NCI-H1417 (cell line): ENCODE results near the gene EXOC4.

Source experiments
- DNase-seq, 3 experiments: peaks; one replicate each; lab custom pipeline; 2025; lab: John Stamatoyannopoulos, UW

EXOC4 gene

GRCh38 chr7:133931053-133931452, 678.2 kb downstream of the EXOC4 start:
- DNase-seq, result peak in 2 of 3 experiments; percentile 19 to 71

DNA sequence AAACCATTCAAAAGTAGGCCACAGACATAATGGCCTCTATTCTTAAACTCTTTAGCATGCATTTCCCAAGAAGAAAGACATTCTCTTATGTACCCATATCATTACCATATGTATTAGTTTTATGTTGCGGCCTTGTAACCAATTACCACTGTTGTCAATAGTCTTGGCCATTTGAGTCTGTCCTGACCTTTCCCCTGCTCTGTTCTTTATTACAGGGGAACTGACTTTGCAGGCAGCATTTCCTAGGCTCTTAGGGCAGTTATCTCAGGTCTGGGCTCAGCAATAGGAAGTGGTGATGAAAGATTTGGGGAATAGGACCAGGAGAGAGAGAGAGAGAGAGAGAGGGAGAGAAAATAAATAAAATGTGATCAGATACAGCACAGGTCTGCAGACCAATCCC, 679.7 kb downstream of the EXOC4 start:
- no peak for DNase-seq

GRCh38 chr7:133934262-133934976, 681.5 kb downstream of the EXOC4 start:
- DNase-seq, result peak in 1 of 3 experiments; percentile 56

DNA sequence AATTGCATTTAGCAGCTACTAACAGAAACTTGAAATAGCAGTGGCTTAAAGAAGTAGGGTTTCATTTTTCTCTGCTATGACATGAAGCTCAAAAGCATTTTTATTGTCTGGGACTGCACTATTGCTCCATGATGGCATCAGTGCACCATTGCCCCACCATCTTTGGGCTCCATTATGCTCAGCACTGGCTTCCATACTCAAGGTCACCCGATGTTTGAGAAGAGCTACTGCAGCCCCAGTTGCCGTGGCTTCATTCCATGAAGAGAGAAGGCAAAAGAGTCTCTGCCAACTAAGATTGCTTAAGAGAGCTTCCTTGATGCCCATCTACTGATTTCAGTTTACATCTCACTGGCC, 682.1 kb downstream of the EXOC4 start:
- no peak for DNase-seq

DNA sequence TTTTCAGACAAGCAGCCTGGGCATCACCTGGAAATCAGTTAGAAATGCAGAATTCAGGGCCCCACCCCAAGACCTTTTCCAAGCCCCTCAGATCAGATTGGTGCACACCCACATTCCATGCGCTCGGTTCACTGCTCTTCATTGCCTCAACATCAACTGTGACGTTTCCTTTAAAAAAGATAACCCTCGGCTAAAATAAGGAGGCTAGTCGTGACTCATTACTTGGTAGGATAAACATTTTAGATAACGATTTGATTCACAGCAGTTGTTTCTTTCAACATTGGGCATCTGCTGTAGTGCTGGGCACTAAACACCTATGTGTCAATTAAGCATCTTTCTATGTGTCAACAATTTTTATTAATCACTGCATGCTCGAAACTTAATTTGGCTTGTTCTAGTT, 683.2 kb downstream of the EXOC4 start:
- DNase-seq, result peak in 1 of 3 experiments; percentile 14

DNA sequence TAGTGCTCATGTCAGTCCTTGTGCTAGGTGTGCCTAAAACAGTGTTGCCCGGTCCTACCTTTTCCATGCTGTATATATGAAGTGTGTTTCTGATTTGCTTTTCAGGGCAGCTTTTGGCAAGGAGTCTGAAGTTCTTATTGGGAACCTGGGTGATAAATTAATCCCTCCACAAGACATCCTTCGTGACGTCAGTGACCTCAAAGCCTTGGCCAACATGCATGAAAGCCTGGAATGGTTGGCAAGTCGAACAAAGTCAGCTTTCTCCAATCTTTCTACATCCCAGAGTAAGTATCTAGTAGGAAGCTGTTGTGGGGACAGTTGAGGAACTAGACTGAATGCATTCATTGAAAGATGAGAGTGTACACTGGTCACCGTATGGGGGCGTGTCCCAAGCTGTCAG, 684.9 kb downstream of the EXOC4 start:
- no peak for DNase-seq

DNA sequence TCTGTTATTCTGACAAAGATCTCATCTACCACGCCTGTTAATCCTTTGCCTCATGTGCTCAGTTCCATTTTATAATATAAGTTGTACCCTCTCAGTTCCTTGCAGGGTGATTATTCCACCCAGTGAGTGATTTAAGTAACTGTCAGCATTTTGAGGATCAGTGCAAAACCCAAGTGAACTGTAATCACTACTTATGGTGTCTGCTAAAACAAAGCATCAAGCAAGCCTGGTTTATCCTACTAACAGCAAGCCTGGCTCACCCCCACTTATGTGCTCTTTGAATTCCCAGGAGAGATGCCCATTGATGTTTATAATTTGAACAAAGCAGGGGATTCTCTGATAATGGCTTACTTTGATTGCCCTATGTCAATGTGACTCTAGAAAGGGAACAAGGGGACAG, 687.5 kb downstream of the EXOC4 start:
- DNase-seq, result peak; percentile 15 to 76 (median 74)

DNA sequence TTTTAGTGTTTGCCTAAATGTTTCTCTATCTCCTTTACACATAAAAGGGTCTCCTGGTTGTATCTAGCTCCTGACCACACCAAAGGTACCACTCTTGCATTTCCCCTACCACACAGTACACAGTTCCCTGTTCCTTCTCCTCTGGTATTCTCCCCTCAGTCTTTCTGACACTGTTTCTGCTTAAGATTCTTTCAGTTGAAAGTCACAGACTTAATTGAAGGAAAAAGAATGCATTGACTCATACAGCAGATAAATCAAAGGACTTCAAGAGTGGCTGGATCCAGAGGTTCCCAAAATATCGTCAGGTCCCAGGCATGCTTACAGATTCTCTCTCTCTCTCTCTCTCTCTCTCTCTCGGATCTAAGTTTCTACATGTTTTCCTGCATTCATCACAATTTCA, 688.6 kb downstream of the EXOC4 start:
- no peak for DNase-seq

DNA sequence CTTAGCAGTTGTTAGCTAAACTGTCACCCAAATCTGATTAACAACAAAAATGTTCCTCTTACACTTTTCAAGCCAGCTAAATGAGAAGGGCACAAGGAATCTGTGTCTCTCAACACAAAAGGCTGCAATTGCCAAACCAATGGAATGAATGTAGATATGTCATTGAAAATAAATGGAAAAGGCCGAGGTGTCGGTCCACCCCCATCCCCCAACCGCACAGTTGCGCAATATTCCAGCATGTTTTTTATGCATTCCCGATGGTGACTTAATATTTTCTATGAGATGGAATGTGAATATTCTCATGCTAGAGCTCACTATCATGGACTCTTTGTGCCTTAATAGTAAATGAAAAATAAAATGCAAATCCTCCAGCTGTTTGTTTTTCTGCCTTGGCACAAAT, 692.6 kb downstream of the EXOC4 start:
- DNase-seq, result no peak

GRCh38 chr7:133947458-133948254, 694.8 kb downstream of the EXOC4 start:
- peak in 1 of 3 experiments; percentile 14 for DNase-seq

- no peak for DNase-seq
Measured at GRCh38 chr7:133948588-133948987, 695.7 kb downstream of the EXOC4 start.

DNA sequence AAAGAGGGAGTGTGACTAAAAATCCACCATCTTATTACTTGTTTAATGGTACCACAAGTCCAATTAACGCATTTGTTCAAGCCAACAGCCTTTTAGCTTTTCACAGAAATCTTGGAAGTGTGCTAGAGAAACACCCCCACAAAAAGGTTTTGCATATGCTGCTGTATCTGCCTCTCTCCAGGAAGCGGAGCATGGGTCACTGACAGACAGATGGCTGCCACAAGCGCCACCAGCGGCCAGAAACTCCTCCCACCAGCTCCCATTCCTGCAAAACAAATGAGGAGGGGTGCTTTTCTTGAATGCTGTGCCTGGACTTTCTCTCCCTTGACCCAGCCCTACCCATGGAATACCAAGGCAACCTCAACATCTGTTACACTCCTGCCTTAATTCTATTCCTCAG, 698.0 kb downstream of the EXOC4 start:
- no peak for DNase-seq

DNA sequence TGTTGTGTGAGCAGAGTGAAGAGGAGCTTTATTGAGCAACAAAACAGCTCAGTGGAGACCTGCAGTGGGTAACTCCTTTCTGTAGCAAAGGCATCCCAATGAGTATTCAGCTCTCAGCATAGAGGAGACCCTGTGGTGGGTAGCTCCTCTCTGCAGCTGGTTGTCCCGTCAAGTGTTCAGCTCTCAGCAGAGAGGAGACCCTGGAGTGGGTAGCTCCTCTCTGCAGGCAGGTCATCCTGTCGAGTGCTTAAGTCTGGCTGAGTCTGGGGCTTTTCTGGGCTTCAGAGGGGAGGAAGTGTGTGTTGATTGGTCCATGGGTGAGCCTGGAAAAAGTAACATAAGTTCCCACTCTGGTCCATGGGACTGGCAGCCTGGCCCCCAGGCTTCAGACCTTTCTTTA, 702.3 kb downstream of the EXOC4 start:
- DNase-seq, result no peak

GRCh38 chr7:133957845-133958244, 705.0 kb downstream of the EXOC4 start:
- no peak for DNase-seq

DNA sequence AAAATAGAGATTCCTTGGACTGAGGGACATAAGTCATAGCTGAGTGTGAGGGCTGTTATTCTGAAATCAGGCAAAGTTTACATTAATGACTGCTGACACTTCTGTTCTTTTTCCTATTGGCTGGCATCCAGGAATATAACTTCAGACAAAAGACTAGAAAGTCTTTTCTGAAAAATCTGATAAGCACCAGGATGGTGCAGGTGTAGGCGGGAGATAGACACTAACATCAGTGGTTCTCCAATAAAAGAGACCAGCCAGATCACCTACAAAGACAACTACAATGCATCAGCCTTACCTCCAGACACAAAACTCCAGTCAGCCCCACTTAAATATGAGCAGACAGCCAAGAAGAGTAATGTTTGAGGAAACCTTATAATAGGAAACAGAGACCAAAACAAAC, 705.9 kb downstream of the EXOC4 start:
- no peak for DNase-seq

DNA sequence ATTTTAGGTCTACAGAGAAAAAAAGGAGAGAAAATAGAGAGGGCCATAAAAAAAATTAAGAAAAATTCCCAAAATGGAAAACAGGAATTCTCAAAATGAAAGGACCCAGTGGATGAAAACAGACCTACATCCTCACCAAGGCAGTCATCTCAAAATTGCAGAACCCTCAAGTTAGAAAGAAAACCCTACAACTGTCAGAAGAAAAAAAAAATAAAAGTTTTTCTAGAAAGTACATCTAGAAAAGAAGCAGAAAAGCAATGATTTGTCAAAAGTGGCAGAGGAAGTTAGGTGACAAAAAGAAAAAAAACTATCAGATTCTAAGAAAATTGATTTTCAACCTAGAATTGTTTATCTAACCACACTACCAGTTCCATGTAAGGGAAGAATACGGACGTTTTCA, 706.6 kb downstream of the EXOC4 start:
- DNase-seq, result no peak

- no peak for DNase-seq
Measured at GRCh38 chr7:133961724-133962123, 708.8 kb downstream of the EXOC4 start.

GRCh38 chr7:133962646-133963045, 709.8 kb downstream of the EXOC4 start:
- no peak for DNase-seq

- no peak for DNase-seq
Measured at GRCh38 chr7:133963629-133964028, 710.8 kb downstream of the EXOC4 start.

DNA sequence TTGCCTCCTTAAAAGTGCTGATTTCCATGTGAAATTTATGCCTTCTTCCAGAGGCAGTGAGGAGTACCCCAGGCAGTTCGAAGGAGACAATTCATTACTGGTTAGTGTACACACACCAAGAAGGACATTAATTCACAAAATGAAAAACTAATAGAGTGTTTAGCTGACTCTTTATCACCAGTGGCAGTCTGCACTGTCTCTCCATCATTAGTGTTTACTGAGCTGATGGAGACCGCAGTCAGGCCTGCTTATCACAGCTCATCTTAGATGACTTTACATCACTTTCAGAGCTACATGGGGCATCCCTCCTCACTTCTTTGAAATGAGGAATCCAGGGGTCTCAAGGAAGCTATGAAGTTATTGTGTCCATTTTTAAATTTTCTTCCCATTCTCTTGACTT, 718.7 kb downstream of the EXOC4 start:
- no peak for DNase-seq

GRCh38 chr7:133973710-133974109, 720.8 kb downstream of the EXOC4 start:
- DNase-seq, result no peak

DNA sequence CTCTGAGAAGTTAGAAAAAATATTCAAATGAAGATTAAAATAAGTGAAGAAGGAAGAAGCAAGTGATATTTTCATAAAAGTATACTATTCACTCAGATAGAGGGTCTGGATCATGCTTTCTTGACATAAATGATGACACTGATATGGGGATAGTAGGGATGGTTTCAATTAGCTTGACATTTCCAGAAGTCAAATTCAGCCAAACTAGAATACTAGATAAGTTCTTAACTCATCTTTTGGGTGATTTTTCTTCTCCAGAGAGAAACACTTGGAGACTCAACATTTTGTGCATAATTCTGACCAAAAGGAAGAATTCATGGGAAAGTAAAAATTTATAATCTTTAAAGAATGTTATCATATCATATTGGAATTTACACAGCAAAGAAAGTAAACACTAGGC, 722.3 kb downstream of the EXOC4 start:
- no peak for DNase-seq

GRCh38 chr7:133976140-133976539, 723.3 kb downstream of the EXOC4 start:
- no peak for DNase-seq
